ENCODE results near the gene CDCP2.

Gene CDCP2

GRCh38 chr1:54152696-54153095, at the start of gene CDCP2:
CDCP2 (minus strand) TSS chr1:54153000; CDS start chr1:54152922, 78 bp downstream.
- no peak for DNase-seq (ENCODE audit: low read depth)

DNA sequence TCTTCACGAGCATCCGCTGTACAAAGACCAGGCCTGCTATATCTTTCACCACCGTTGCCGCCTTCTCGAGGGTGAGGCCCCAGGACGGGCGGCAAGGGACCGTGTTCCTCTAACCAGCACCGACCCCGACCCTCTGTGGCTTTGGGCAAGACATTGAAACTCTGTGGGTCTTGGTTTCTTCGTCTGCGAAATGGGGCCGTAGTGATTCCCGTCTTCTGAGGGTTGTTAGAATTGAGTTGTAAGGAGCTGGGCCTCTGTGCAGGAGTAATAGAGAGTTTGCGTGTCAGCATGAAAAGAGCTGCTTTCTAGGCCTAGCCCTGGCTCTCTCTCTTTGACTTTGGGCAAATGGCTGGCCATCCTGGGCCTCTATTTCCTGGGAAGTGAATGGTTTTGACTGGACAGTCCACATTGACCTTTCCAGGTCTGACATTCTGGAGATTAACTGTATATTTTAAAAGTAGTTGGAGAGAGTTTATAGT, 47.8 kb upstream of the CDCP2 start:
- DNase-seq (ENCODE audit: low read depth): no peak

DNA sequence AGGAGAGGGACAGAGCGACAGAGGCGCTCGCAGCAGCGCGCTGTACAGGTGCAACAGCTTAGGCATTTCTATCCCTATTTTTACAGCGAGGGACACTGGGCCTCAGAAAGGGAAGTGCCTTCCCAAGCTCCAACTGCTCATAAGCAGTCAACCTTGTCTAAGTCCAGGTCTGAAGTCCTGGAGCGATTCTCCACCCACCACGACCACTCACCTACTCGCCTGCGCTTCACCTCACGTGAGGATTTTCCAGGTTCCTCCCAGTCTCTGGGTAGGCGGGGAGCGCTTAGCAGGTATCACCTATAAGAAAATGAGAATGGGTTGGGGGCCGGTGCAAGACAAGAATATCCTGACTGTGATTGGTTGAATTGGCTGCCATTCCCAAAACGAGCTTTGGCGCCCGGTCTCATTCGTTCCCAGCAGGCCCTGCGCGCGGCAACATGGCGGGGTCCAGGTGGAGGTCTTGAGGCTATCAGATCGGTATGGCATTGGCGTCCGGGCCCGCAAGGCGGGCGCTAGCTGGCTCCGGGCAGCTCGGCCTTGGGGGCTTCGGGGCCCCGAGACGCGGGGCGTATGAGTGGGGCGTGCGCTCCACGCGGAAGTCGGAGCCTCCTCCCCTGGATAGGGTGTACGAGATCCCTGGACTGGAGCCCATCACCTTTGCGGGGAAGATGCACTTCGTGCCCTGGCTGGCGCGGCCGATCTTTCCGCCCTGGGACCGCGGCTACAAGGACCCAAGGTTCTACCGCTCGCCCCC, 47.1 kb upstream of the CDCP2 start, which contains the start of the genes CYB5RL and MRPL37:
CYB5RL (minus strand) TSS at position 266 of the 754 bp plus-strand sequence. CDS start 4,414 bp downstream, outside the sequence.
MRPL37 (plus strand) TSS at position 403 of the 754 bp plus-strand sequence; CDS start at position 480, 77 bp downstream.
- DNase-seq (ENCODE audit: low read depth): peak; percentile 83

DNA sequence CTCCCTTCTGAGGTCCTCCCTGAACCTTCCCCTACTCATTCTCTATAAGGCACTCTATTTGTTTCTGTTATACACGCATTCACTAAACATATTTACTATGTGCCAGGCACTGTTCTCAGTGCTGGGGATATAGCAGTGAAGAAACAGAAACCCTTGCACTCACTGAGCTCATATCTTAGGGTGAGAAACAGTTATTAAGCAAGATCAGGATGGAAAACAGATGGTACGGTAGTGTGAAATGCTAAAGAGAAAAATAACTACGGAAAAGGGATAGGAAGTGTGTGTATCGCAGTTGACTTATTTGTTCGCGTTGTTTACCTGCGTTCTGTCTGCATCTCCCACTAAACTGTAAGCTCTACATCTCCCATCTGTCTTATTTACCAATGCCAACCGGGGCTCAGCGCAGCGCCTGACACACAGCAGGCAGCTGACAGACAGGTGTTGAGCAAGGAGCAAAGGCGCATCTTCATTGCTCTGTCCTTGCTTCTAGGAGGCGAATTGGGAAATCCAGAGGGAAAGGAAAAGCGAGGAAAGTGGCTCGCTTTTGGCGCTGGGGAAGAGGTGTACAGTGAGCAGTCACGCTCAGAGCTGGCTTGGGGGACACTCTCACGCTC, 46.5 kb upstream of the CDCP2 start:
- no peak for DNase-seq (ENCODE audit: low read depth)

GRCh38 chr1:54193453-54193852, 40.7 kb upstream of the CDCP2 start:
- no peak for DNase-seq (ENCODE audit: low read depth)

DNA sequence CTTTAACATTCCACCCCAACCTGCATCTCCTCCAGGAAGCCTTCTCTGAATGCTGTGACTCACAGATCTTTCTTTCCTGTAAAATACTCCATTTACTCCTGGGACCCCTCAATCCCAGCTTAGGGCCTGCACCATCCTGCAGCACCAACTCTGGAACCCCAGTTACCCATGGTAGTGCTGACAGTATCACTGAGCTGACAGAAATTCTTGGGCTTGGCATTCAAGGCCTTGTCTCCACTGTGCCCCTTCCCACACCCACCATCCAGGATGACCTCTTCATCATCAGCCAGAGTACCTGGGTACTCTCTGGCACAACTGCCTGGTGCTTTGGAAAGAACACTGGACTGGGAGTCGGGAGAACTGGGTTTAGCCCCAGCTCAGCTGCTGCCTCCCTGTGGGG, 38.7 kb upstream of the CDCP2 start:
- no peak for DNase-seq (ENCODE audit: low read depth)

GRCh38 chr1:54190526-54190925, 37.7 kb upstream of the CDCP2 start:
- no peak for DNase-seq (ENCODE audit: low read depth)

DNA sequence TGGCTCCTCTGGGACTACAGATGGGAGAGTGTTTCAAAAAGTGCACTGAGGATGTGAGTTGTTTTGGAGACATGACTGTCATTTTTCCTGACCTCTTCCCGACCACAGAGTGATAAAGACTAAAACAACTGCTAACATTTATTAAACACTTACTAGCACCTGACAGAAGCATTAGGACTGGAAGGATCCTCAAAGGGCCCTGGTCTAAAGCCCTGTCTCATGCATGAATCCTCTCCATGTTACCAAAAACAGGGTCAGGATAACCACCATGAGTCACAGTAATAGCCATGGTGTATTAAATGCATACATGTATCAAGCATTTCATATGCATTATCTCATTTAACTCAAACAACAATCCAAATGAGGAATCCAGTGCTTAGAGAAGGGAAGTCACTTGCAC, 35.5 kb upstream of the CDCP2 start:
- no peak for DNase-seq (ENCODE audit: low read depth)

DNA sequence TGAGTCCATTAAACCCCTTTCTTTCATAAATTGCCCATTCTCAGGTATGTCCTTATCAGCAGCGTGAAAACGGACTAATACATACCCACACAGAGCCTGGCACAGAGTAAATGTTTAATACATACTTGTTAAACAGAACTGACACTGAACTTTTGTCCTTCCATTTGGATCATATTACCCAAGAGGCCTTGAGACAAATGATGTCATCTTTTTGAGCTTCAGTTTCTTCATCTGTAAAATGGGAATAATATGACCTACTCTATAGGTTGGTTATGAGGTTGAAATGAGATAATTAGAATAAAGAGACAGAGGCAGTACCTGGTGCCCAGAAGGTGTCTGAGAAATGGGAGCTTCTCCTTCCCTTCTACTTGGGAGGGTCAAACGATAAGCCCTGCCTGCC, 33.3 kb upstream of the CDCP2 start:
- no peak for DNase-seq (ENCODE audit: low read depth)

GRCh38 chr1:54180701-54181360, 28.0 kb upstream of the CDCP2 start:
- no peak for DNase-seq (ENCODE audit: low read depth)

DNA sequence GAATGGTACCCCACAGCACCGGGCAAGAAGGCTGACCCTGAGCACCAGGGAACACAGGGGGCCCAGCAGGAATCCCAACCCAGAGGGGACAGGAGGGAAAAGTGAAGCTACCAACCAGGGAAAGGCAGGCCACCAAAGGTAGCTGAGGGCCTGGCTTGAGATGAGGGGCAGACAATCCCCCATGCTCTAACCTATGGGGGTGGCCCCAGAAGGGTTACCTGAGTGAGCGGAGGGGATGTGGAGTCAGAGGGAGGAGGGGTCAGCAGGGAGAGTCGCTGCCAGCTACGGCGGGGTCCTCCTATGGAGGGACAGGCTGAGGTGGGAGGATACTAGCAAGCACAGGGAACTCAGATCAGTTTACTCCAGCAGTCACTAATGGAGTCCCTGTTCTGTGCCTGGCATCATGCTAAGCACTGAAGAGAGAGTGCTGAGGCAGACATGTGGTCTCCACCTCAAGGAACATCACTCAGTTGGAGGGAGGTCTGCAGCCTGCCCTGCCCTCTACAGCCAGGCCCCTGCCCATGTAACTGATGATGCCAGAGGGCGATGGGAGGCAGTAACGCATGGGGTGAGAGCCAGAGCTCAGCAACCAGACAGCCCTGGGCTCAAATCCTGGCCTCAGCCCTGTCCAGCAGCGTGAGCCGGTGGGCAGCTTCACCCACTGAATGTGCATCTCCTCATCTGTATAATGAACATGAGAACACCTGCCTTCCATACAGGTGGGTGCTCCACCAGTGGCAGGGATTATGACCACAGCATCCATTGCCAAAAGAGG, 25.7 kb upstream of the CDCP2 start:
- no peak for DNase-seq (ENCODE audit: low read depth)

DNA sequence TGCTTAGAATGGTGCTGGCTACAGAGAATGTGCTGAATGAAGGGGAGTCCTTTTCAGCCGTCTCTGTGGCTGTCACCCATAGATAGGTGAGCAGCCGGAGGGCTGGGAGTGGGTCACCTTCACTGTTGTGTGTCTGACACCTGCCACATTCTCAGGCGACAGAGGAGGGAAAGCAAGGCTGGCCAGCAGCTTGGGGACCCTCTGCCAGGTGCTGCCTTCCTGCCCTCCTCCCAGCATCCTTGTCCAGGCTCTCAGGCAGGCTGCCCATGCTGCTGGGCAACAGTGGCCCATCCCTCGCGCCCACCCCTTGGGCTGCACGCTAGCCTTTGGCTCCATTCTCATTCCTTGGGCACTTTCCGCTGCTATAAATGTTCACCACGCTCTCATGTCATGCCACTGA, 24.9 kb upstream of the CDCP2 start:
- no peak for DNase-seq (ENCODE audit: low read depth)

- no peak for DNase-seq (ENCODE audit: low read depth)
These were observed 24.0 kb upstream of the CDCP2 start for GRCh38 chr1:54176621-54177327.

- no peak for DNase-seq (ENCODE audit: low read depth)
These were observed 21.3 kb upstream of the CDCP2 start for GRCh38 chr1:54174106-54174505.

- DNase-seq (ENCODE audit: low read depth): no peak
These were observed 20.9 kb upstream of the CDCP2 start for GRCh38 chr1:54173681-54174080.

DNA sequence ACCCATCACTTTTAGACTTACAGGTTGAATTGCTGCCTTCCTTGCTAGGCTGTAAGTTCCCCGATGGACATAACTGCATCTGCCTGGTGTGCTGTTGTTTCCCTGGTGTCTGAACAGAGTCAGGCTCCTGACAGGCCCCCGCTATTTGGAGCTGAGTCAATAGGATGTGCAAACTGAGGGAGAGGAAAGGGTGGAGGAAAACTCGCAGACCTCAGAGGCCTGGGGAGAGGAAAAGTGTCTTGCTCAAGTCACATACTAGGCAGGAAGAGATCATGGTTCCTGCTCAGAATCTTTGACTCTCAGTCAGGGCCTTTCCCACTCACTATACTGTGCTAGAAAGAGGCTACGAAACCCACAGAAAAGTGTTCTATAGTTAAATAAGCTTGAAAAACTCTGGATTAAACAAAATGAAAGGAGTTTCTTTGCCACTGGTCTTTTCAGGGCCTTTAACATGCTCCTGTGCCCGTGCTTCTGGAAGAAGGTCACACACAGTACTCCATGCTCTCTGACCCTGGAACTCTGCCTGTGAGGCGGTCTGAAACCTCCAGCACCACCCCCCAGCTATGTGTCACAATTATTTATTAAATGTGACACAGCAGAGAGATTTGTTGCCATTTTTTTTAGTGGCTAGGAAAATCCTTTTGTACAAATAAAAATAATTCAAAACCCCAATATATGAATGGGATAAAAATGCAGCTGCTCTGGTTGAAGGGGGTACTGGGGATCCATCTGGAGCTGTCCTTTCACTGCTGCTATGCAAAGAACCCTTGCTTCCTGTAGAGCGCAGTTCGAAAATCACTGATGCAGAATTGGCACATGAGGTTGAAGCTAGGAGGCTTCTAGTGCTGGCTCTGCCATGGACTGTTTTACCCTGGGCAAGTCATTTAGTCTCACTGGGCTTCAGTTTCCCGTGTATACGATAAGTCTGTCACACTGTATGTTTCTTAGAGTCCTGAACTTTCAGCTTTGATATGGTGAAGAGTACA, 20.1 kb upstream of the CDCP2 start:
- no peak for DNase-seq (ENCODE audit: low read depth)

DNA sequence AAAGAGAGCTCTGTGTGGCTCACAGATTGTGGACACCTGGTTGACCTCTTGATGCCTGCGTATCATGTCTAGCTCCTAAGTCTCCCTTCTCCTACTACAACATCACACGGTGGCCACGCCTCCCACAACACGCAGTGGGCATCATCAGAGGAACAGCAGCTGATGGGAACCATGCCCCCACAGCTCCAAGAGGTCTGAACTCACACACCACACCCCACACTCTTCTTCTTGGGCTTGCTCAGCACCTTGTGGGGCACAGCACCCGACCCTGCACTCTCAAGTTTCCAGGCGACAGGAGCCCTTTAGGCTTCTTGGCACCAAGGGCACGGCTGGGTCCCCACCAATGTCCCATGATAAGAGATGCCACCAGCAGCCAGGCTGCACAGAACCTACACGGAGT, 18.8 kb upstream of the CDCP2 start:
- DNase-seq (ENCODE audit: low read depth): no peak

DNA sequence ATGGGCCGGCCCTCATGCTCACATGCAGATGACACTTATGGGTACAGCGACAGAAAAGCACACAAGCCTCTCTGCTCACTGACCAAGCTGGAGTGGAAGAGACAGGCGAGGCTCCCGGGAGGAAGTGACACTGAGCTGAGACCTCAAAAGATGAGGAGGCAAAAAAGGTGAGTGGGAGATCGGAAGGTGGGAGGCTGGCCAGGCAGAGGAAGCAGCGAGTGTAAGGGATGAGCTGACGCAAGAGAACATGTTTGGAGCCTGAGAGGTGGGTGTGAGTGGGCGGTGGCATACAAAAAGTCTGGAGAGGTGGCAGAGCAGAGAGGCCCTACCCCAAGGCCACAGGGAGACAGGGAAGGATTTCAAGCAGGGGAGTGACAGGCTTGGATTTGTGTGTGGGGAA, 18.2 kb upstream of the CDCP2 start:
- no peak for DNase-seq (ENCODE audit: low read depth)

GRCh38 chr1:54169068-54169467, 16.3 kb upstream of the CDCP2 start:
- DNase-seq (ENCODE audit: low read depth): no peak
